Measurements from ENCODE around the gene USP47. TPM values are rescaled to one million over a fixed set of nuclear protein-coding genes. Genes with fewer than 3 reads are reported as not detected.
"Not testable (repeated sequence)": the region's sequence is repeated elsewhere in the genome, so short reads cannot be mapped to it uniquely, and the experiment has no call there.

USP47 gene
- total RNA-seq, 3 donors from 2014 or later (not counting 1 experiment from before 2014, with no cell fraction given) = 102 to 108 (median 107) TPM

GRCh38 chr11:11826260-11826659 lies 15.5 kb upstream of the USP47 start:
- TF ChIP-seq CTCF (IDR thresholded peaks at IDR 0.05) = no peak
- ATAC-seq = no peak
- Mint-ChIP-seq H3K4me3 (no peak overlapping the region), H3K27me3 (ENCODE audit: low read depth in 2 of 2) (peaks cover 0 to 13% of the 10 kb centered on the region in 2 donors), H3K36me3 (no peaks in the 10 kb centered on the region), H3K9me3 (no peaks in the 10 kb centered on the region), H3K27ac (no peak overlapping the region), H3K4me1 (no peaks in the 10 kb centered on the region)
- Histone ChIP-seq H3K4me3 (ENCODE audit: low read length) (no peak overlapping the region), H3K27ac (ENCODE audit: low read length) (no peak overlapping the region), H3K27me3 (ENCODE audit: control insufficient read depth, insufficient read depth, low read length) (no peaks in the 10 kb centered on the region), H3K4me1 (ENCODE audit: control insufficient read depth, insufficient read depth, low read length) (no peaks in the 10 kb centered on the region), H3K9me3 (ENCODE audit: control insufficient read depth, insufficient read depth, low read length) (no peaks in the 10 kb centered on the region), H3K36me3 (ENCODE audit: control insufficient read depth, insufficient read depth, low read length) (no peaks in the 10 kb centered on the region)
- intact Hi-C loops (cut with micrococcal nuclease) = no loop called here
- 100% methylated on average over 1 of the region's 1 CpG for WGBS (ENCODE audit: insufficient coverage)
- DNase-seq = no peak

DNA sequence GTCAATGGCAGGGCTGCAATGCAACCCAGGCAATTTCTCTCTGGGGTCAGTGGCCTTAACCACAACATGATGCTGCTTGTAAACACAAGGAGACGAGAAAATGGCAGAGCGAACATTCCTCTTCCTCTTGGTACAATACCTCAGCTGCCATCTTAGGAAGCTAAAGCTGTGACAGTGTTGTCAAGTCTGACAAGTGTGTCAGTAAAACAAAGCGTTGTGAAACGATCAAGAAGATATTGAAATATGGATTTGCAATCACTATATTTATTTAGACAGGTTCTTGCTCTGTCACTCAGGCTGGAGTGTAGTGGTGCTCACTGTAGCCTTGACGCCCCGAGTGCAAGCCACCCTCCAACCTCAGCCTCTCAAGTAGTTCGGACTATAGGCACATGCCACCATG lies 14.5 kb upstream of the USP47 start:
- H3K36me3 ChIP-seq (ENCODE audit: control insufficient read depth, insufficient read depth, low read length) = no peaks in the 10 kb centered on the region
- ATAC-seq = no peak
- no peaks in the 10 kb centered on the region for H3K27me3 ChIP-seq (ENCODE audit: control insufficient read depth, insufficient read depth, low read length)
- Mint-ChIP-seq H3K36me3 (no peaks in the 10 kb centered on the region), H3K27me3 (ENCODE audit: low read depth in 2 of 2) (peaks cover 0 to 13% of the 10 kb centered on the region in 2 donors), H3K4me3 (no peak overlapping the region), H3K4me1 (no peaks in the 10 kb centered on the region), H3K27ac (no peak overlapping the region), H3K9me3 (no peaks in the 10 kb centered on the region)
- H3K4me3 ChIP-seq (ENCODE audit: low read length) = no peak overlapping the region
- no peak for TF ChIP-seq CTCF (IDR thresholded peaks at IDR 0.05)
- no peak overlapping the region for H3K27ac ChIP-seq (ENCODE audit: low read length)
- intact Hi-C loops (cut with micrococcal nuclease) = no loop called here
- no peaks in the 10 kb centered on the region for H3K9me3 ChIP-seq (ENCODE audit: control insufficient read depth, insufficient read depth, low read length)
- no peak for DNase-seq
- 92% methylated on average over 7 of the region's 7 CpGs for WGBS (ENCODE audit: insufficient coverage)
- no peaks in the 10 kb centered on the region for H3K4me1 ChIP-seq (ENCODE audit: control insufficient read depth, insufficient read depth, low read length)

DNA sequence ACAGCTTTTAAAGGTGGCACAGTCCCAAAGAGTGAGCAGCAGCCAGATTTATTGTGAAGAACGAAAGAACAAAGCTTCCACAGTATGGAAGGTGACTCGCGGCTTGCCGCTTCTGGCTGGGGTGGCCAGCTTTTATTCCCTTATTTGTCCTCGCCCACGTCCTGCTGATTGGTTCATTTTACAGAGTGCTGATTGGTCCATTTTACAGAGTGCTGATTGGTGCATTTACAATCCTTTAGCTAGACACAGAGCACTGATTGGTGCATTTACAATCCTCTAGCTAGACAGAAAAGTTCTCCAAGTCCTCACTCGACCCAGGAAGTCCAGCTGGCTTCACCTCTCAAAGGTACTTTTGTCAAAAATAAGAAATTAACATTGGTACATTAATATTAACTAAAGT lies 10.4 kb upstream of the USP47 start:
- ATAC-seq; H3K27ac ChIP-seq (ENCODE audit: low read length); H3K9me3 ChIP-seq (ENCODE audit: control insufficient read depth, insufficient read depth, low read length); intact Hi-C loops (cut with micrococcal nuclease); H3K9me3 Mint-ChIP-seq; H3K4me3 Mint-ChIP-seq; H3K4me3 ChIP-seq (ENCODE audit: low read length); H3K4me1 ChIP-seq (ENCODE audit: control insufficient read depth, insufficient read depth, low read length); DNase-seq; H3K4me1 Mint-ChIP-seq; H3K36me3 Mint-ChIP-seq; H3K36me3 ChIP-seq (ENCODE audit: control insufficient read depth, insufficient read depth, low read length); H3K27ac Mint-ChIP-seq; H3K27me3 ChIP-seq (ENCODE audit: control insufficient read depth, insufficient read depth, low read length): not testable (repeated sequence)
- 90% methylated on average over 6 of the region's 7 CpGs for WGBS (ENCODE audit: insufficient coverage)
- peaks cover 4 to 30% of the 10 kb centered on the region in 2 donors for H3K27me3 Mint-ChIP-seq (ENCODE audit: low read depth in 2 of 2)

DNA sequence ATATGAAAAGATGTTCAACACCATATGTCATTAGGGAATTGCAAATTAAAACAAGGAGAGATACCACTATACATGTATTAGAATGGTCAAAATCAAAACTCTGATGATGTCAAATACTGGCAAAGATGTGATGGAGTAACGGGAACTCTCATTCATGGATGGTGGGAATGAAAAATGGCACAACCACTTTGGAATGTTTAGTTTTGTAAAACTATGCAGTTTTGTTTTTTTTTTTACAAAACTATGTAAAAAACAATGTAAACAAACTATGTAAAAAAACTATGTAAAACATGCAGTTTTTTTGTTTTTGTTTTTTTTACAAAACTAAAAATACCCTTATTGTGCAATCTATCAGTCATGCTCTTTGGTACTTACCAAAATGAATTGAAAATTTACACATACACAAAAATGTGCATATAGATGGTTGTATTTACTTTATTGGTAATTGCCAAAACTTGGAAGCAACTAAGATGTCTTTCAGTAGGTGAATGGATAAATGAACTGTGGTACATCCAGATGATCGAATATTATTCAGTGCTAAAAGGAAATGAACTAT lies 5.0 kb upstream of the USP47 start:
- H3K4me1 ChIP-seq (ENCODE audit: control insufficient read depth, insufficient read depth, low read length) = peaks cover 9% of the 10 kb centered on the region
- no peak overlapping the region for H3K4me3 ChIP-seq (ENCODE audit: low read length)
- no peak overlapping the region for H3K4me3 Mint-ChIP-seq
- no peak for ATAC-seq
- peaks cover 12 to 25% of the 10 kb centered on the region in 2 donors for H3K27me3 Mint-ChIP-seq (ENCODE audit: low read depth in 2 of 2)
- H3K36me3 ChIP-seq (ENCODE audit: control insufficient read depth, insufficient read depth, low read length) = no peaks in the 10 kb centered on the region
- no peak overlapping the region for H3K27ac ChIP-seq (ENCODE audit: low read length)
- H3K9me3 Mint-ChIP-seq = no peaks in the 10 kb centered on the region
- WGBS (ENCODE audit: insufficient coverage) = 80% methylated on average over 1 of the region's 2 CpGs
- DNase-seq = no peak
- H3K9me3 ChIP-seq (ENCODE audit: control insufficient read depth, insufficient read depth, low read length) = no peaks in the 10 kb centered on the region
- H3K4me1 Mint-ChIP-seq = peaks cover 0 to 8% of the 10 kb centered on the region in 2 donors
- no peaks in the 10 kb centered on the region for H3K36me3 Mint-ChIP-seq
- H3K27ac Mint-ChIP-seq = no peak overlapping the region
- intact Hi-C loops (cut with micrococcal nuclease) = no loop called here
- H3K27me3 ChIP-seq (ENCODE audit: control insufficient read depth, insufficient read depth, low read length) = peaks cover 4% of the 10 kb centered on the region
- no peak for TF ChIP-seq CTCF (IDR thresholded peaks at IDR 0.05)

Measured in natural killer cell (primary cell).